Ovary (tissue), 10 donors: ENCODE measurements around the gene POLR2I. TPM values are rescaled to one million over a fixed set of nuclear protein-coding genes. Genes with fewer than 3 reads are reported as not detected.

Experiments used
- DNase-seq, 5 donors: peaks; one replicate each; pipeline ENCODE4 v3.0.0-alpha.2; 2019 to 2020
- H3K27ac ChIP-seq, 2 donors: fragments of 200-600 bp; one replicate each; pipeline versions ENCODE4 v1.5.1 to v1.8.0; 2019 to 2022
- H3K27me3 ChIP-seq: fragments of 200-600 bp; one replicate; pipeline ENCODE4 v1.8.0; 2022
- H3K36me3 ChIP-seq: fragments of 200-600 bp; sonication (generic); one replicate; pipeline ENCODE4 v1.5.1; 2019
- H3K4me1 ChIP-seq: one replicate; pipeline ENCODE4 v1.8.1; 2013; ENCODE audit warnings: mild to moderate bottlenecking, moderate library complexity; ENCODE audit not compliant: insufficient read depth
- H3K4me3 ChIP-seq: fragments of 200-600 bp; sonication (generic); one replicate; pipeline ENCODE4 v1.5.1; 2017
- H3K9me3 ChIP-seq, 2 donors: fragments of 200-600 bp in 1 of 2; sonication (generic) in 1 of 2; one replicate each; pipeline versions ENCODE4 v1.5.1 to v1.8.1; 2013 to 2019; ENCODE audit warnings: mild to moderate bottlenecking in 1 of 2, moderate library complexity in 1 of 2
- EP300 ChIP-seq: sonication (generic); formaldehyde crosslinking; IDR thresholded peaks from one replicate; pipeline ENCODE4 v1.6.1; 2017; ENCODE audit warnings: antibody characterized with exemption
- POLR2A ChIP-seq: fragments of 450-650 bp; IDR thresholded peaks from one replicate; pipeline ENCODE4 v1.6.1; 2017; ENCODE audit warnings: antibody characterized with exemption, mild to moderate bottlenecking, moderate library complexity
- WGBS, 3 donors: extraction: QIAGEN DNeasy Blood & Tissue Kit in 1 of 3; methylation state at CpG; one replicate each; pipeline versions ENCODE4 v1.1.5 to v1.1.7; 2013 to 2017; 5-methylcytosine and 5-hydroxymethylcytosine counted together
- intact Hi-C, 4 donors: fragments of 100-400 bp; cut with DNase I; formaldehyde crosslinking; loops; one replicate each; pipeline versions ENCODE4 v1.11.0 to v1.15.1; 2022 to 2023
- long read RNA-seq, 3 donors: library from polyadenylated mRNA in 2 of 3; unstranded in 2 of 3; transcript quantifications; one replicate each; pipeline ENCODE4 v2.0.0 and lab custom pipeline, GENCODE V29; 2021 to 2026
- polyA plus RNA-seq, 2 donors: library from polyadenylated mRNA; stranded (reverse); fragments of 200-250 nt in 1 of 2; fragments of 350-450 nt in 1 of 2; fragmentation: Illumina TruSeq in 1 of 2; extraction: RNeasy Lipid Tissue Mini Kit (QIAGEN cat#74804) in 1 of 2; gene quantifications; one replicate each; pipeline ENCODE4 v1.2.3, GENCODE V29; 2013 to 2014
- total RNA-seq, 7 donors: library from RNA; depleted of rRNA in 2 of 7; stranded (reverse); fragments of >200 nt in 2 of 7; fragmentation: NEBNext Ultra II Directional in 3 of 7; extraction: Animal tissue kit (Norgen Biotek cat#: 25700) in 3 of 7; gene quantifications; one replicate each; pipeline versions ENCODE4 v1.1.0 to v1.2.4, GENCODE V29; 2016 to 2023
- TF ChIP-seq, protein P1 (sequence below), 3 donors: fragments of 450-650 bp in 2 of 3; fragments of 200-600 bp in 1 of 3; IDR thresholded peaks; one replicate each; pipeline versions ENCODE4 v1.5.1 to v1.8.0; 2016 to 2022; ENCODE audit warnings: antibody characterized with exemption in 3 of 3, mild to moderate bottlenecking in 1 of 3
- donor health status: DM: no; HTN: no; CAD: no; lungs with moderate emphysema.
- donor health status: DM: no; HTN: no; CAD: no.
- donor health status: Bipolar disorder and iron deficiency.
- donor health status: DM: yes; HTN: yes; CAD: no.
- donor health status: DM: no; HTN: no; CAD: no.
- donor health status: DM: yes; HTN: yes; CAD: no.

Gene POLR2I
- total RNA-seq (10 to 100 TPM; 61.4 to 84.8 (median 70.0) TPM), polyA plus RNA-seq (10 to 100 TPM; 49.4 to 73.8 TPM)
- long read RNA-seq, donor 1, transcript POLR2I-201 (6 exons, 913 nt), result major isoform, 7 of 13 reads
- long read RNA-seq, donor 1, partial matches to known transcripts, result 1 of 13 reads
- long read RNA-seq, donor 1, other reads (novel, unspliced or antisense), result 0 of 13 reads
- long read RNA-seq, donor 2, transcript POLR2I-206 (5 exons, 542 nt), result minor isoform, 6 of 385 reads
- long read RNA-seq, donor 2, transcript POLR2I-201 (6 exons, 913 nt), result major isoform, 64 of 385 reads
- long read RNA-seq, donor 2, partial matches to known transcripts, result 122 of 385 reads
- long read RNA-seq, donor 2, other reads (novel, unspliced or antisense), result 191 of 385 reads
- long read RNA-seq, donor 3, transcript POLR2I-201 (6 exons, 913 nt), result major isoform, 64 of 76 reads
- long read RNA-seq, donor 3, partial matches to known transcripts, result 6 of 76 reads
- long read RNA-seq, donor 3, other reads (novel, unspliced or antisense), result 1 of 76 reads

- no peaks in the 10 kb centered on the region for H3K36me3 ChIP-seq
- WGBS, 3 donors, result 0 to 1% (median 0%) methylated on average over 54 to 60 of the region's 60 CpGs
- peak; percentile 99 to 100 (median 99) for DNase-seq
- H3K4me3 ChIP-seq, result peak within 1 kb of the TSS; percentile 64
- H3K27ac ChIP-seq, result peak within 1 kb of the TSS; percentile 65 to 82
- TF ChIP-seq EP300 (no peak), POLR2A (peak; percentile 82)
- TF ChIP-seq, protein P1, sequence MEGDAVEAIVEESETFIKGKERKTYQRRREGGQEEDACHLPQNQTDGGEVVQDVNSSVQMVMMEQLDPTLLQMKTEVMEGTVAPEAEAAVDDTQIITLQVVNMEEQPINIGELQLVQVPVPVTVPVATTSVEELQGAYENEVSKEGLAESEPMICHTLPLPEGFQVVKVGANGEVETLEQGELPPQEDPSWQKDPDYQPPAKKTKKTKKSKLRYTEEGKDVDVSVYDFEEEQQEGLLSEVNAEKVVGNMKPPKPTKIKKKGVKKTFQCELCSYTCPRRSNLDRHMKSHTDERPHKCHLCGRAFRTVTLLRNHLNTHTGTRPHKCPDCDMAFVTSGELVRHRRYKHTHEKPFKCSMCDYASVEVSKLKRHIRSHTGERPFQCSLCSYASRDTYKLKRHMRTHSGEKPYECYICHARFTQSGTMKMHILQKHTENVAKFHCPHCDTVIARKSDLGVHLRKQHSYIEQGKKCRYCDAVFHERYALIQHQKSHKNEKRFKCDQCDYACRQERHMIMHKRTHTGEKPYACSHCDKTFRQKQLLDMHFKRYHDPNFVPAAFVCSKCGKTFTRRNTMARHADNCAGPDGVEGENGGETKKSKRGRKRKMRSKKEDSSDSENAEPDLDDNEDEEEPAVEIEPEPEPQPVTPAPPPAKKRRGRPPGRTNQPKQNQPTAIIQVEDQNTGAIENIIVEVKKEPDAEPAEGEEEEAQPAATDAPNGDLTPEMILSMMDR (IDR thresholded peaks at IDR 0.05), result peak in 1 of 3 donors; percentile 10
- no peaks in the 10 kb centered on the region for H3K27me3 ChIP-seq
- H3K4me1 ChIP-seq, result peaks cover 12% of the 10 kb centered on the region
- intact Hi-C loops, result loop anchor here in 2 of 4 donors (2.0 kb wide), 2 partner anchors 60 to 118 kb away; partner anchors contain the start of genes THAP8 (in 1 of the 2) and WDR62 (in 1 of the 2)
- H3K9me3 ChIP-seq, result no peaks in the 10 kb centered on the region
Observed at GRCh38 chr19:36114721-36115452, at the start of gene POLR2I. POLR2I (minus strand) TSS chr19:36114875; CDS start chr19:36114856, 19 bp downstream.

- Histone ChIP-seq H3K4me1 (no peaks in the 10 kb centered on the region), H3K4me3 (no peak overlapping the region), H3K9me3 (no peaks in the 10 kb centered on the region), H3K27ac (no peak overlapping the region), H3K36me3 (no peaks in the 10 kb centered on the region), H3K27me3 (no peaks in the 10 kb centered on the region)
- no peak for DNase-seq
- WGBS, 3 donors, result 94 to 96% (median 96%) methylated on average over 12 of the region's 12 CpGs
- intact Hi-C loops, result loop anchor here in 1 of 4 donors (10.0 kb wide), 1 partner anchor 99 kb away; no protein-coding TSS in a partner anchor
- TF ChIP-seq EP300, result no peak
- no peak for TF ChIP-seq POLR2A
- TF ChIP-seq, protein P1 (IDR thresholded peaks at IDR 0.05), result no peak
Observed at GRCh38 chr19:36163813-36164212, 49.1 kb upstream of the POLR2I start.

GRCh38 chr19:36160821-36161596 lies 46.3 kb upstream of the POLR2I start:
- Histone ChIP-seq H3K27me3 (no peaks in the 10 kb centered on the region), H3K9me3 (no peaks in the 10 kb centered on the region), H3K4me1 (no peaks in the 10 kb centered on the region), H3K4me3 (no peak overlapping the region), H3K27ac (no peak overlapping the region), H3K36me3 (no peaks in the 10 kb centered on the region)
- WGBS, 3 donors, result 93 to 95% (median 95%) methylated on average over 7 of the region's 7 CpGs
- intact Hi-C loops, result loop anchor here in 1 of 4 donors (10.0 kb wide), 1 partner anchor 96 kb away; no protein-coding TSS in a partner anchor
- no peak for DNase-seq
- TF ChIP-seq EP300, result no peak
- TF ChIP-seq POLR2A, result no peak
- TF ChIP-seq, protein P1 (IDR thresholded peaks at IDR 0.05), result no peak

GRCh38 chr19:36153126-36153525 lies 38.5 kb upstream of the POLR2I start:
- Histone ChIP-seq H3K27ac (peak overlapping the region in 1 of 2 donors; percentile 93), H3K27me3 (no peaks in the 10 kb centered on the region), H3K9me3 (no peaks in the 10 kb centered on the region), H3K4me3 (peak overlapping the region; percentile 58), H3K36me3 (no peaks in the 10 kb centered on the region), H3K4me1 (peaks cover 4% of the 10 kb centered on the region)
- intact Hi-C loops, result no loop called here
- TF ChIP-seq POLR2A, result no peak
- TF ChIP-seq, protein P1 (IDR thresholded peaks at IDR 0.05), result no peak
- TF ChIP-seq EP300, result no peak
- no peak for DNase-seq
- 73 to 85% (median 78%) methylated on average over 10 of the region's 10 CpGs for WGBS, 3 donors
